NCI-H524 treated with DMSO at 0.1 percent for 48 hours (cell line): Measurements from ENCODE around the gene TNFAIP1.
"Not testable (repeated sequence)": the region's sequence is repeated elsewhere in the genome, so short reads cannot be mapped to it uniquely, and the experiment has no call there.

Experiments
- DNase-seq: peaks from one replicate; lab custom pipeline; 2025; lab: John Stamatoyannopoulos, UW

Gene TNFAIP1

DNA sequence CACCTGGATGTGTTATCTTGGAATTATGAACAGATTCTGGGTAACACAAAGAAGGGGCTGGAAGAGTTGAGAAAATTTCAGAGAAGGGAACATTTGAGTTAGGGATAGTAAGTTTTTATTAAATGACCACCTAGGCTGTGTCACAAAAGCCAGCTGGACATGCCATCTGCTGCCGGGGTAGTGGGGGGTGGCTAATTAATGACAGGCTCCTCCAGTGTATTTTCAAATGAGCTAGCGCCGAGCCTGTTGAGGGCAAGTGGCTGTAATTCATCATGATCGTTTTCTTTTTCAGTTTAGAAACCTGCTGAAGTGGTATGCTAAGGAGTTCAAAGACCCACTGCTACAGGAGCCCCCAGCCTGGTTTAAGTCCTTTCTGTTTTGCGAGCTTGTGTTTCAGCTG, 10.3 kb upstream of the TNFAIP1 start:
- DNase-seq: peak; percentile 97

DNA sequence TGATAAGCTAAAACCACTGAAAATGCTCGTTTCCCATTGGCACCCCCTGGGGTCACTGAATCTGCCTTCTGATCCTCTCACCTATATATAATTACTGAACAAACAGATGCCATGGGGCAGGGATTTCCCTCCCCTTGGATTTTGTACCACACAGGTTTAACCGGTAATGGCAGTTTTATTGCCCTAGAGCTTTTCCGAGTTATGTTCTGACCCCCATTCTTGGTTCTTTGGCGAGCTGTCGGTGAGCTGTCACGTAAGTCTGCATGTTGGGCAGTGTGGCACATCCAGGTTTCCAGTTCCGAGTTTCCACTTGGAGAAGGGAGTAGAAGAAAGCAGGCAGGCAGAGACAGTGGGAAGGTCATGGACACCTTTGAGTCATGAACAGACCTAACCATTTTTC, 9.4 kb upstream of the TNFAIP1 start:
- no peak for DNase-seq

DNA sequence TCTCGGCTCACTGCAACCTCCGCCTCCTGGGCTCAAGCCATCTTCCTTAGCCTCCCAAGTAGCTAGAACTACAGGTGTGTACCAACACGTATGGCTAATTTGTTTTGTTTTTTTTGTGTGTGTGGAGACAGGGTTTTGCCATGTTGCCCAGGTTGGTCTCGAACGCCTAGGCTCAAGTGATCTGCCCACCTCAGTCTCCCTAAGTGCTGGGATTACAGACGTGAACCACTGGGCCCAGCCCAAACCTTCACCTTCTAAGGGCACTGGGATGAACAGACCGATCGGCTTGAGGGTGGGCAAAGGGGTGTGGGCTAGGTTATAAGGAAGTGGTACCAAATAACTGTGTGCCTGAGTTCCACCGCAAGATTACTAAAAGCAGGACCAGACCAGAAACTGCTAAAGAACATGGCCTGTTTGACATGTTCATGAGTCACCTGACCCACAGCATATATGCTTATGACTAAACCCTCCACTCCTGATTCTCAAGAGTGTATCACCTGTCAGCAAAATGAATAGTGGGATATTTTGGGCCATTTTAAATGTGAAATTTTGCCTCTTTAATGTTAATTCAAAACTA, 8.4 kb upstream of the TNFAIP1 start:
- no peak for DNase-seq

DNA sequence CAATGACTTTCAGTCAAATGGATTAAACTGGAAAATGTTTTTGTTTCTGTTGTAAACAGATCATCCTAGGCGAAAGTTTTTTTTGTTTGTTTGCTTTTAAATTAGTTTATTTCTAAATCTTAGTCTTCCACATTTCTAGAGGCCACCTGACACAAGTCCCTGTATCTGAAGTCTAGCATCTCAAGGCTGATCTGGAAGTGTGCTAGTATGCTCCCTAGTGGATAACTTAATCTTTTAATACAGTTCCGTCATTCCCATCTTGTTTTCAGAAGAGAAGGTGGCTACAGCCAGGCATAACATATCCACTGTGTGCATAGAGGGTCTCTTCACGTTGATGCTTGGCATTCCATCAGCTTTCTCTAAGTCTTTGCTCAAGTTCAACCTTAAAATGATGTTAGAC, 7.9 kb upstream of the TNFAIP1 start:
- no peak for DNase-seq

DNA sequence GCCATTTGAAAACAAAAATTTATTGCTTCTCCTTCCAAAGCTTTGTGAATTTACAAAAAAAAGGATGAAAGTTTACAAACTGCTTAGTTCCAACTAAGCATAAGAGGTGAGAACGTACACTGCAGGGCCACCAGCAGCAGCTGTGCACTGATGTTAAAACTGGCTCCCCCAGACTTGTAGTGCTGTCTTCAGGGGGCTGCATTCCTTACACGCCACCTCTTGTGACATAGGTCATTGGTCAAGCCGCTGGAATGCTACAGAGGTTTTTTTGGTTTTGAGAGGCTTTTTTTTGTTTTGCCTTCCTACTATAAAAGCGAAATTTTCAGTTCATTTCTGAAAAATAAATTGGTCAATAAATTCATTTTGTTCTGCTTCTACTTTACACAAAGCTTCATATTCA, 7.2 kb upstream of the TNFAIP1 start:
- DNase-seq: no peak

DNA sequence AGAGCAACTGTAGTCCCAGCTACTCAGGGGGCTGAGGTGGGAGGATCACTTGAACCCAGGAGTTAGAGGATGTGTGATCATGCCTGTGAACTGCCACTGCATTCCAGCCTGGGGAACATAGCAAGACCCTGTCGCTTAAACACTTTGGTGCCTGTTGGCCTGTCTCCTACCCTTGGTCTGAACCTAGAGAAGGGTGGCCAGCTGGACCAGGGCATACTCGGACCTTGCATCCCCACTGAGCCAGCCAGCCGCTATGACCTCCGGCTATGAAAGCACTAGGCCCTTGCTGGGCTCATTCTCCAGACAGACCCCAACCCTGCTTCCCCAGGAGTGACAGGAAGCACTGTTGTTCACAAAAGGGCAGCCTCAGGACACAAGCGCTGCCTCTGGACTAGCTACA, 4.9 kb upstream of the TNFAIP1 start:
- DNase-seq: no peak

DNA sequence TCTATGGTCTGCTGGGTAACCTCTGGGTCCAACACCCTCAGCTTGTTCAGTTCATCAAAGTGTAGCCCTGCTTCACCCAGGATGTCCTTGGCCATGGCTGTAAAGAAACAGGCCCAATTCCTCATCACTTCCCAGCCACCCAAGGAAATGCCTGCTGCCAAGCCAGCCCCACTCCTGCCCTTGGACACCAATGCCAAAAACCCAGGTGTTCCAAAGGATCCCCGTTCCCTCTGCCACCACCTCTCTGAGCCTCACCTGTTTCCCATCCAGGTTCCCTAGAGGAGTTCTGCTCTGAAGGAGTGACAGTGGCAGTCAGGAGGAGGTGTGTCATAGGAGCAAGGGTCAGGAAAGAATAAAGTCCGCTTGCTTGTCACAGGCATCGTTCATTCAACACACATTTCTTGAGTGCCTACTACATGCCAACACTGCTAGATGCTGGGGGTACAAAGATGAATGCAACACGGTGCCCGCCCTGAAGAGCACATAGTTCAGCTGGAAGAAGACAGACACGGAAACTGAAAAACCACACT, 3.6 kb upstream of the TNFAIP1 start:
- DNase-seq: no peak

DNA sequence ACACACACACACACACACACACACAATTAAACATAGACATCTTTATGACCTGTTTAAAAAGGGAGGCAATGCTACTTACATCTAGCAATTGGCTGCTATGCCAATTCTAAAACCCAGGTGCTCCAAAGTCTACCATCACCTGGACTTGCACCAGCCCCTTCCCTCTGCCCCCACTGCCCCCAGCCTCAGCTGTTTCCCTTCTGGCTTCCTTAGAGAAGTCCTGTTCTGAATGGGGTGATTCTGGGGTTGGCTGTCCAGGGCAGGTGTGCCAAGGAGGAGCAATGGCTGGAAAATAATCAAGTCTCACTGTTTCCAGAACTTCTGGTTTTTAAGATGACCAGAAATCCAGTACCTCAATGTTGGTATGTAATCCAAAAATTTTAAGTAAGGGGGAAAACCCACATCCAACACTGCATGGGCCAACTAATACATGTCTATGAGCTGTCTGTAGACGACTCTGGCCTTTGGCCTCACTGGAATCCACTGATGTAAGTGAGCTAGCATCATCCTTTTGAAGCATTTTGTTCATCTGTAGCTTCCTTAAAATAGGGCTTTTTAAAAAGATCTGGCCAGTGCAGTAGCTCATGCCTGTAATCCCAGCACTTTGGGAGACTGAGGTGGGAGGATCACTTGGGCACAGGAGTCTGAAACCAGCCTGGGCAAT, 2.3 kb upstream of the TNFAIP1 start:
- DNase-seq: no peak

DNA sequence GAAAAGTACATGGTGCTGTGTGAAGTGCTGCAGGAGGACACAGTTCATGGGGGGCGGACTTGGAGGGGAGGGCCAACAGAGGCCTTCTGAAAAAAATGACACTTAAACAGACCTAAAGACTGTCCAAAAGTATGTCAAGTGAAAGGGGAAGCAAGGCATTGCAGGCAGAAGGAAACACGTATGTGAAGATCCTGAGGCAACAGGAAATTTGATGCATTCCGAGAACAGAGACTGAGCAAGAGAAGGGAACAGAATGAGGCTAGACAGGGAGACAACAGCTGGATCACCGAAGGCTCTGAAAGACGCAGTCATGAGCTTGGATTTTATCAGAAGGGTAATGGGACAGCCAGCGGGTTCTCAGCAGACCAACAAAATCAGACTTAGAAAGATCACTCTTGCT, 1.4 kb upstream of the TNFAIP1 start:
- DNase-seq: no peak

DNA sequence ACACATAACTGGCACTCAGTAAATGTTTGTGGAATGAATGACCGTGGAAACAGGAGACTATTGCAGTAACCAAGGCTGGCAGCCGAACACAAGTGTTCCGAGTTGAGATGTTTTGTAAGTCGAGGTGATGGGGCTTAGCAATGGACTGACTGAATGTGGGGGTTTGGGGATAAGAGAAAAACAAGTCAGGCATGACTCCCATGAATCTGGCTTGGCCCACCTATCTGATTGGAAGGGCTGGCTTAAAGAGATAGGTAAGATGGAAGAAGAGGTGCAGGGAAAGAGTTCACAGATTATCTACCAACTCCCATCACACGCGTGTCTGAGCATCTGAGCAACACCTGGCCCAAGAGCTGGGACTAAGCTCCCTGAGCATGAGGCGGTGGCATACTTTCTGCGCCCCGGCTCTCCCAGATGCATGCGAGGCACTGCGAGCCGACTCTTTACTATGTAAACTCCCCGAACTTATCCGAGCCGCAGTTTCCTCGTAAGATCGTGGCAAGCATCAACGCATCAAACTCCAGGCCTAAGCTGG, 828 bp upstream of the TNFAIP1 start:
- DNase-seq: no peak

DNA sequence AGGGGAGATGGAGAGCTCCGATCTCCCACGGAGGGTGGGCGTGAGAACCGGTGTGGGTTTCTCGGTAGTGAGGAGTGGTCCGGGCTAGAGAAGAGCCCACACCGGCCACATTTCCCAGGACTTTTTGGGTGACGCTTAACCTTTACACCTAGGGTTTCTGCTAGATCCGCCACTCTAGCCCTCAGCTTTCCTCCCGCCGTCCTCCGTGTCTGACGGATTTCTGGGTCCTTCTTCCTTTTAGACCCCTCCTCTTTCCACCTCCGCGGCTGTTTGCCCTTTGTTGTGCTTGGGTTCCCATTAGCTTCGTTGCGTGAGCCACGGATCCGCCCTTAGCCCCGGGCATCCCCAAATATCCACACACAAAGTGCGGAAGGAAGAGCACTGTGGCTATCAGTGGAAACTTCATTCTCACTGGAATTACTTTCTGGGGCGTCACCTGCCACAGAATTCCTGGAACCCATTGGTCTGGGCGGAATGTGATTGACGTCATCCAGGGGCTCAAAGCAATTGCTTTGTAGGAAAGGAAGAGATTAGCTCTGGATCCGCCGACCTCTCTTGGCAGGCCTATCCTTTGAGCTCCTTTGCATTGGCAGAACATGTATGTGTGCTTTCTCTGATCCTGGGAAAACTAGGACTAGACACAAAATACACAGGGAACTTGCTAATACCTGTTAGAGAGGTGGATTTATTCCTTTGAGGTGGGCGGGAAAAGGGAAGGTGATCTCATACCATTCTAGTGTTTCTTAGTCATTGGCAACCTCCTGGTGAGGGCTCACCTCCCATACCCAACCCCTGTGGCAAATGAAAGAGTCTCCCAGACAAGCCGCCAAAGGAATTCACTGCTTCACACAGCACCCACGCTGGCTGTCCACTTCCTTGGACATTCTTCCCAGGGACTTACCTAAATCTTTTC, 654 bp downstream of the TNFAIP1 start:
- DNase-seq: peak; percentile 23

DNA sequence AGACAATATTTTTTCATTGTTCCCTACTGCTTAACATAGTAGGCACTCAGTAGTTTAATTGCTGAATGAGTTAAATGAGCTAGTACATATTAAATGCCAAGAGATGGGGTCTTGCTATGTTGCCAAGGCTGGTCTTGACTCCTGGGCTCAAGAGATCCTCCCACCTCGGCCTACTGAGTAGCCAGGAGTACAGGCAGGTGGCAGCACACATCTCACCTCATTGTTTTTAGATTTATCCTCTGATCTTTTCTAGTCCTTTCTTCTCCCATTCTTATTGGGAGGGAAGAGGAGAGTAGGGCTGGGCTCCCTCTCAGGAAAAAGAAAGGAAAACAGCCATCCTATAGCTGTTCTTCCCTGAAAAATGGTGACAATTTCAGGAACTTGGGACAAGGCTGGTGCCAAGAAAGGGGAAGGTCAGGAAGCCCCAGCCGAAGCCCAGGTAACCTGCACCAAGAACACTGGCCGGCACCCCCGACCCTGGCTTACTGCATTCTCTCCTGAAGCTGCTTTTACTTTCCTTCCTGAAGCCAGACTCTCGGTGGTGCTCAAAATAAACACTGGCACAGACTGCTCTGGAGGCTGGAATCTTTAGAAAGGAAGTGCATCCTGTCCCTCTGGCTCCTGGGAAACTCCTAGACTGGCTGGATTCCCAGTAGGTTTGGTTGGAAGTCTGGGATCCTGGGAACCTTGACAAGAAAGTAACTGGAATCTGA, 2.7 kb downstream of the TNFAIP1 start:
- no peak for DNase-seq

DNA sequence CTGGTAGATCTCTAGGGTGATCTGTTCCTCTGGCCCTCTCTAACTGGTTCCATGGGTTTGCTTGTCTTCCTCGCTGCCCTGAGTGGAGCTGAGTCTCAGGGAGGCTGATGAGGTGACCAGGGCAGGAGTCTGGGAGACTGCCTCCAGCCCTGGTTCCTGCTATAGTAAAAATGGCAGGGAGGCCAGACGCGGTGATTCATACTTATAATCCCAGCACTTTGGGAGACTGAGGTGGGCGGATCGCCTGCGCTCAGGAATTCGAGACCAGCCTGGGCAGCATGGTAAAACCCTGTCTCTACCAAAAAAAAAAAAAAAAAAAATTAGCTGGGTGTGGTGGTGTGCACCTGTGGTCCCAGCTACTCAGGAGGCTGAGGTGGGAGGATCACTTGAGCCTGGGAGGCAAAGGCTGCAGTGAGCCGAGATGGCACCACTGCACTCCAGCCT, 3.2 kb downstream of the TNFAIP1 start:
- DNase-seq: not testable (repeated sequence)

DNA sequence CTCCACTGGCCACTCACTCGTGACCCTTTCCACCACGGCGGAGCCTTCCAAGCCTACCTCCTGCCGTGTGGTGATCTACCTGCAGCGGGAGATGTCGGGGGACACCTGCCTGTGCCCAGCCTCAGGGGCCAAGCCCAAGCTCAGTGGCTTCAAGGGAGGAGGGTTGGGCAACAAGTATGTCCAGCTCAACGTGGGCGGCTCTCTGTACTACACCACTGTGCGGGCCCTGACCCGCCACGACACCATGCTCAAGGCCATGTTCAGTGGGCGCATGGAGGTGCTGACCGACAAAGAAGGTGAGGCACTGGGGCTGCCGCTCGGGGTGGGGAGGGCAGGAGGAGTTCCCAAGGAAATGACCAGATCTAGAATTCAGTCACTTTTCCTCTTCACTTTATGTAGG, 3.9 kb downstream of the TNFAIP1 start:
- DNase-seq: no peak

DNA sequence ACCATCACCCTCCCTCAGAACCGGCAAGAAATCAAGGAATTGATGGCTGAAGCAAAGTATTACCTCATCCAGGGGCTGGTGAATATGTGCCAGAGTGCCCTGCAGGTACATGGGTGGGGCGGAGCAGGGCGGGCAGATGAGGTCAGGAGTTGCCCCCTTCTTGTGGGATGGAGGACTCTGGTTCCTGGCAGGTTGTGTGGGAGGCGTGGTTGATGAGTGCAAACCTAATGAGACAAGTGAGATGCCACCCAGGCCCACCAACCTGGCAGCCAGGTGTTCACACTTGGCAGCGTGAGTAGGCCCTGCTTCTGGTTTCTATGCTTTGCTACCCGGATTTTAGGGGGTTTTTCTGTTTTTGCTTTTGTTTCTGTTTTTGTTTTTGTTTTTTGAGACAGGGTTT, 4.8 kb downstream of the TNFAIP1 start:
- no peak for DNase-seq

DNA sequence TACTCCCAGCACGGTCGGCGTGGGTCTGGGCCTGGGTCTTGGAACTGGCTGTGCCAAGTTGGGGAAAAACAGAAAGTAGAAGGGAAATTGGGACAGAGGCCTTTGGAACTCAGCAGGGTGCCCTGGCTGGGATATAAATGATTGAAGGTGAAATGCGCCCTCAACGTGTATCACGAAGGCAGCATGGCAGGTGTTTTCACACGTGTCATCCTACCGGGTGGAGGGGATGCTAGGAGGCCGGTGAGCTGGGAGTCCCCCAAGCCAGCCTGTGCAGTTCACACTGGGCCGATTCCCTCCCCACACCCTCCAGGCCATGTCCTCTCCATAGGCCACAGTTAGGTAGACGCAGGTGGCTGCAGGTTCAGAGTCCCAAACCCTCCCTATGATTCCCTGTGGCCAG, 6.0 kb downstream of the TNFAIP1 start:
- no peak for DNase-seq

DNA sequence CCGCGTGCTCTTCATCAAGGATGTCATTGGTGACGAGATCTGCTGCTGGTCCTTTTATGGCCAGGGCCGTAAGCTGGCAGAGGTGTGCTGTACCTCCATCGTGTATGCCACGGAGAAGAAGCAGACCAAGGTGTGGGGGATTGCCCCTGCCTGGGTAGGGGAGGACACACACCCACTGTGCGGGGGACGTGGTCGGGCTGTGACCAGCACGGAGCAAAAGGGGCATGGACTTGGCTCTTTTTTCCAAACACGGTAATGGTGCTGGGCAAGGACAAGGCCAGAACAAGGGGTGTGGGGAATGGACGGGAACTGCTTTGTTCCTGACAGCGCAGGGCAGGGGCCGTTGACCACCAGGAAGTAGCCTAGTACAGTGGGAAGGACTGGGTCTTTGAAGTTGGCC, 6.8 kb downstream of the TNFAIP1 start:
- no peak for DNase-seq

DNA sequence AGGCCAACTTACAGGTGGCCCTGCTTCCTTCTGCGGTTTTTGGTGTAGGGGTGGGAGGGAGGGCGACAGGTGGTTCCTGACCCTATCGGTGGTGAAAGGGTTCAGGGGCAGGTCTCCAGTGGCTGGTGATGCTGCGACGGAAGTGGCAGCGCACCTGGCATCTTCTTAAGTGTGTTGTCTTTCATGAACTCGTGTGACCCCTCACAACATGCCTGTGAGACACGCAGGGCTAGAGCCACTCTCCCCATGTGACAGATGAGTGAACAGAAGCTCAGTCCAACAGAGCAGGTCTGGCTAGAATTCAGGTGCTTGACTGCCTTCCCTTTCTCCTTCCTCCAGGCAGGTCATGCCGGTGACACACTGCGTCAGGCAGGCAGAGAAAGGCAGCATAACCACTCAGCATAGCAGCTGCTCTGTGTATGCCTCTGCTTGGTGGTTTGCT, 8.0 kb downstream of the TNFAIP1 start:
- no peak for DNase-seq

DNA sequence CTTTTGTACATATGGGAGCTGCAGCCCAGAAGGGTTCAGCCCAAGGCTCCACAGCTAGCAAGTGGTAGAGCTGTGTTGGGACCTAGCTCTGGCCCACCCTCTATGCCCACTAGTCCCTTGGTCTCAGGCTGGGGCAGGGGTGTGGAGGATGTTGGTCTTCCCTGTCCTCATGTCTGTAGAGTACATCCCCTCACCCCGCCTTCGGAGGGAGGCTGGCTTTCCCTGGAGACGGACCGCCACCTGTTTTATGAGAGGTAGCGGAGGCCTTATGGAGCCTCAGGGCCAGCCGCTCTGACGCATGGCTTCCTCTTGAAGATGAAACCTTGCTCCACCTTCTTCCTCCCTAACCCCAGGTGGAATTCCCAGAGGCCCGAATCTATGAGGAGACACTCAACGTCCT, 8.4 kb downstream of the TNFAIP1 start:
- no peak for DNase-seq

DNA sequence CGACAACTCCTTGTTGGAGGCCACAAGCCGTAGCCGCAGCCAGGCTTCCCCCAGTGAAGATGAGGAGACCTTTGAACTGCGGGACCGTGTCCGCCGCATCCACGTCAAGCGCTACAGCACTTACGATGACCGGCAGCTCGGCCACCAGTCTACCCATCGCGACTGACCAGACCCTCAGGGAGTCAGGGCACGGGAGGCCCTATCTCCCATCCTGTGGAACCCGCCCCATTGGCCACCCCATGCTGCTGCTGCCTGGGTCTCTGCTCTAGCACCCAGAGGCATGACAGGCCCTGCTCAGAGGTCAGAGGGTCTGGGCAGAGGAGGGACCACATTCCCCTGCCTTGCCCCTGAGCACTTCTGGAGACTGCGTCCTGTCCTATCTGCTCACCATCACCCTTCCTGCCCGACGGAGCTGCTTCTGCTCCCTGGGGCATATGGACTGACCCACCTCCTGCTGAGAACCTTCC, 8.9 kb downstream of the TNFAIP1 start:
- DNase-seq: no peak

DNA sequence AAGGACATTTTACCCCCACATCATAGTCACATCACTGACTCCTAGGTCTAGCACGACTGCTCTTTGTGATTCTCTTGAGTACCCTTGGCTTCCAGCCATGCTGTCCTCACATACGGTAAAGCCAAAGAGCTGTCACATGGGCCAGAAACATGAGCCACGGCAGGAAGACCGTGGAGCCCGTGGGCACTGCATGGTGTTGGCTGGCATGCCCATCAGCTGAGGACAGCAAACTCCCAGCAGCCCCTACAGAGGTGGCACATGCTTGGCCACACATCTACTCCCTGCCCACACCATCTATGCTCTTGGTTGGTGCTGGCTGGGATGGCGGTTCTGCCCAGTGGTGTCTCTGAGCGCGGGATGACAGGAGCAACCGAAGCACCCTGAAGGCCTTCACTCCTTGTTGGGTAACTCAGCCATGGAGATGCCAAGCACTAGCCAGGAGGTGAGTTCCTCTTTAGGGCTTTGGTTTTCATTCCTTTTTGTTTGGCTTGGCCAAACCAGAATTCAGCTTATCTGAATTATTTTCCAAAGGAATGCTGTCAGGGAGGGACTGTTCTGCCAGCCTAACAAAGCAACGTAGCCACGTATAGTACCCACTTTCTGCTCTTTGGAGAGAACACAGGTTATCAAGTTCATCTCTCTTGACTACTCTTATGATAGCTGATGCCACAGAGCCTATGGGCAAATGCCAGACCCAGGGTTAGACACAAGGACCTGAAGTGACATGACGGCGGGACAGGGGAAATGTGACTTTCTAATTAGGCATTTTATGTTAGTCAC, 10.0 kb downstream of the TNFAIP1 start:
- DNase-seq: no peak
